ENCODE data around the gene PARD3B.

DNA sequence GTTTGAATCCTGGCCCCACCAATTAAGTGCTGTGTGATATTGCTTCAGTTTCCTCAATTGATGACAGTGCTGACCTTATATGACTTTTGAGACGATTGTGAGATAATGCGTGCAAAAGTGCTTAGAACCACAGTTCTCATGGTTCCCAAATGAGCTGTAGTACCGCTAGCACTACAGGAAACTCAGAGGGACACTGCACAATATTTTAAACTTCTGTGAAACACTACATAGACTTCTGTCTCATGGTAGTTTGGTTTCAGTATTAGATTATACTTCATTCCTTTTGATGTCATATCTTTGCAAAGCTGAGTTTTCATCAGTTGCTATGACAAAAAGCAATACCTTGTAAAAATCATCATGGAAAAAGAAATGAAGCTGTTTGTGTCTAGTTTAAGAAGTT lies 368.0 kb downstream of the PARD3B start:
- TF ChIP-seq CTCF (IDR thresholded peaks at IDR 0.05; ENCODE audit: low read depth, low read length) (no peak), MYC (IDR thresholded peaks at IDR 0.05; ENCODE audit: low read depth, low read length) (no peak)
- TF ChIP-seq, protein P1, sequence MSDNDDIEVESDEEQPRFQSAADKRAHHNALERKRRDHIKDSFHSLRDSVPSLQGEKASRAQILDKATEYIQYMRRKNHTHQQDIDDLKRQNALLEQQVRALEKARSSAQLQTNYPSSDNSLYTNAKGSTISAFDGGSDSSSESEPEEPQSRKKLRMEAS (IDR thresholded peaks at IDR 0.05; ENCODE audit: low read depth, low read length), result no peak
